ENCODE measurements around the gene PHF23.

DNA sequence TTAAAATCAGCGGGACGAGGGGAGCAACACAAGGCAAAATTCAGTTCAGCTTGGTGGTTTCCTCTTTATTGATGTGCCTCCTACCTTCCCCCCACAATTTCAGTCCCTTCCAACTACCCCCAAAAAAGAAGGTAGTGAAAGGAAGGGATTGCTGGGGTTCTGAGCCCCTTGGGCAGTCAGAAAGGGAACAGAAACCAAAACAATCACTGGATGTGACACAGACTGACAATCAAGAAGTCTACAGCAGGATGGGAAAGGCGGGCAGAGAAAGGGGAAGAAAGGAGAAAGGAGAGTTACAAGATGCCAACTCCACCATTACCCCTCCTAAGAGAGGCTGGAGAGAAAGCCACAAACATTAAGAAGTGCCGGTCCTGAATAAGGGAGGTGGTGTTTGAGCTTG is 1.1 kb upstream of the PHF23 start:
- TF ChIP-seq, protein P1, sequence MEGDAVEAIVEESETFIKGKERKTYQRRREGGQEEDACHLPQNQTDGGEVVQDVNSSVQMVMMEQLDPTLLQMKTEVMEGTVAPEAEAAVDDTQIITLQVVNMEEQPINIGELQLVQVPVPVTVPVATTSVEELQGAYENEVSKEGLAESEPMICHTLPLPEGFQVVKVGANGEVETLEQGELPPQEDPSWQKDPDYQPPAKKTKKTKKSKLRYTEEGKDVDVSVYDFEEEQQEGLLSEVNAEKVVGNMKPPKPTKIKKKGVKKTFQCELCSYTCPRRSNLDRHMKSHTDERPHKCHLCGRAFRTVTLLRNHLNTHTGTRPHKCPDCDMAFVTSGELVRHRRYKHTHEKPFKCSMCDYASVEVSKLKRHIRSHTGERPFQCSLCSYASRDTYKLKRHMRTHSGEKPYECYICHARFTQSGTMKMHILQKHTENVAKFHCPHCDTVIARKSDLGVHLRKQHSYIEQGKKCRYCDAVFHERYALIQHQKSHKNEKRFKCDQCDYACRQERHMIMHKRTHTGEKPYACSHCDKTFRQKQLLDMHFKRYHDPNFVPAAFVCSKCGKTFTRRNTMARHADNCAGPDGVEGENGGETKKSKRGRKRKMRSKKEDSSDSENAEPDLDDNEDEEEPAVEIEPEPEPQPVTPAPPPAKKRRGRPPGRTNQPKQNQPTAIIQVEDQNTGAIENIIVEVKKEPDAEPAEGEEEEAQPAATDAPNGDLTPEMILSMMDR (IDR thresholded peaks at IDR 0.05), result no peak
- TF ChIP-seq POLR2A (IDR thresholded peaks at IDR 0.05), result no peak
